PC-9 (cell line): ENCODE measurements around the gene RCBTB1. TPM values are rescaled to one million over a fixed set of nuclear protein-coding genes. Genes with fewer than 3 reads are reported as not detected.

ENCODE experiments used
- BruUV-seq: library from RNA; stranded (reverse); fragments of 400-500 nt; replicated peaks from 2 replicates; lab custom pipeline; 2021; lab: Mats Ljungman, UMichigan
- CTCF ChIA-PET: fragments of 300-600 bp; sonication (Branson Sonifier 250); formaldehyde crosslinking; loops from one replicate; lab custom pipeline; 2022; ENCODE audit warnings: antibody characterized with exemption; lab: Charles Lee
- POLR2A ChIA-PET: fragments of 300-600 bp; sonication (Branson Sonifier 250); formaldehyde crosslinking; loops from one replicate; lab custom pipeline; 2022; ENCODE audit warnings: antibody characterized with exemption; ENCODE audit not compliant: unreplicated experiment; lab: Charles Lee
- DNase-seq, 2 experiments: peaks; one replicate each; pipeline versions ENCODE4 v3.0.0 to v3.0.0-alpha.2; 2015 to 2022; ENCODE audit warnings: mixed read lengths in 1 of 2
- H2AFZ ChIP-seq: fragments of 200-600 bp; sonication (generic); 2 replicates; pipeline ENCODE4 v1.8.1; 2017; ENCODE audit warnings: antibody characterized with exemption
- H3F3A ChIP-seq: fragments of 200-600 bp; sonication (generic); 2 replicates; pipeline ENCODE4 v1.8.1; 2017; ENCODE audit warnings: antibody characterized with exemption, mild to moderate bottlenecking, low read depth; ENCODE audit not compliant: insufficient read depth
- H3K27ac ChIP-seq: fragments of 200-600 bp; sonication (generic); 2 replicates; pipeline ENCODE4 v1.6.1; 2016; ENCODE audit warnings: mixed run types
- H3K27me3 ChIP-seq: fragments of 200-600 bp; sonication (generic); 2 replicates; pipeline ENCODE4 v1.6.1; 2016; ENCODE audit warnings: low read depth, mixed run types; ENCODE audit not compliant: insufficient read depth
- H3K36me3 ChIP-seq: fragments of 200-600 bp; sonication (generic); 2 replicates; pipeline ENCODE4 v1.6.1; 2016; ENCODE audit warnings: low read depth, mixed run types
- H3K4me1 ChIP-seq: fragments of 200-600 bp; sonication (generic); replicated peaks from 2 replicates; pipeline ENCODE4 v1.6.1; 2016; ENCODE audit warnings: mixed run types; ENCODE audit not compliant: insufficient read depth
- H3K4me2 ChIP-seq: fragments of 200-600 bp; sonication (generic); 2 replicates; pipeline ENCODE4 v1.6.1; 2017; ENCODE audit warnings: mixed run types
- H3K4me3 ChIP-seq: fragments of 200-600 bp; sonication (generic); 2 replicates; pipeline ENCODE4 v1.6.1; 2016; ENCODE audit warnings: mixed run types
- H3K79me2 ChIP-seq: fragments of 200-600 bp; sonication (generic); 2 replicates; pipeline ENCODE4 v1.6.1; 2017; ENCODE audit warnings: low read depth, mixed run types
- H3K9me2 ChIP-seq: fragments of 200-600 bp; sonication (generic); 2 replicates; pipeline ENCODE4 v1.8.1; 2017; ENCODE audit warnings: mild to moderate bottlenecking; ENCODE audit not compliant: insufficient read depth
- H3K9me3 ChIP-seq: fragments of 200-600 bp; sonication (generic); 2 replicates; pipeline ENCODE4 v1.8.1; 2016; ENCODE audit warnings: low read depth; ENCODE audit not compliant: insufficient read depth
- H4K20me1 ChIP-seq: fragments of 200-600 bp; sonication (generic); 2 replicates; pipeline ENCODE4 v1.8.1; 2017; ENCODE audit not compliant: insufficient read depth
- CTCF ChIP-seq: fragments of 200-600 bp; sonication (generic); conservative IDR thresholded peaks from 2 replicates; pipeline ENCODE4 v1.6.1; 2017; ENCODE audit warnings: mixed run types, antibody characterized with exemption, mild to moderate bottlenecking, moderate library complexity
- EZH2 ChIP-seq: fragments of 200-600 bp; sonication (generic); IDR thresholded peaks from 2 replicates; pipeline ENCODE4 v1.8.0; 2017; ENCODE audit warnings: antibody characterized with exemption, low read depth
- intact Hi-C: fragments of 100-400 bp; cut with micrococcal nuclease; formaldehyde crosslinking; loops from one replicate; pipeline ENCODE4 v1.10.0; 2022; ENCODE audit not compliant: unreplicated experiment
- total RNA-seq: library from RNA; stranded (reverse); gene quantifications from 2 replicates; pipeline ENCODE4 v1.2.3, GENCODE V29; 2021

Gene RCBTB1
- total RNA-seq, 1 experiment from 2014 or later: 16.1 TPM

DNA sequence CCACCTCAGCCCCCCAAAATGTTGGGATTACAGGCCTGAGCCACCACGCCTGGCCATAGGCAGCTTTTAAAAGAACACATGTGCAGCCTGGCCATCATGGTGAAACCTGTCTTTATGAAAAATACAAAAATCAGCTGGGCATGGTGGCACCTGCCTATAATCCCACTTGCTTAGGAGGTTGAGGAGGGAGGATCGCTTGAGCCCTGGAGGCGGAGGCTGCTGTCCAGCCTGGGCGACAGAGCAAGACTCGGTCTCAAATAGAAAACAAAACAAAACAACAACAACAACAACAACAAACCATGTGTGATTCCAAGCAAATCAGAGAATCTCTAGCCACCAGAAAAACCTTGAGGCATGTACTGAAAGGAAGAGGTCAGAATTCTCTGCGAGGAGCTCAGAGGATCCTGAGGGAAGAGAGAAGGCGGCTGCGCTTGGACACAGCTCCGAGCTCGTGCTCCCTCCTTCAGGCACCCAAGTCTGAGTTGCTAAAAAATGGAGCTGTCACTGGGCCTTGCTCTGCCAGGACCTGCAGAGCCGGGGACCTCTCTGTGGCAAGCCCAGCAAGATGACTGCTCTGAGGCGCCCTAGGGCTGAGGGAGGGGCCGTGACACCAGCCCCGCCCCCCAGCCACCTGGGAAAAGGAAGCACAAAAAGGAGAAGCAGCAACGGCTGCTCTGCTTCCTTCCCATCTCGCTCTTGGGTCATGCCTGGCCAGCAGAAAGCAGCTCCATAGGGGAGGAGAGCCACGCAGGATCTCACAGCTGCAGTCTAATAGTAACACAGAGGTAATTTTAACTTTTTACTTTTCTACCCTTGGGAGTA lies 42.7 kb upstream of the RCBTB1 start, which contains the start of gene ARL11:
ARL11 (plus strand) TSS at position 677 of the 822 bp plus-strand sequence. CDS start 1,941 bp downstream, outside the sequence.
- TF ChIP-seq CTCF (no peak), EZH2 (no peak)
- Histone ChIP-seq H3F3A (no peaks in the 10 kb centered on the region), H3K27ac (no peak within 1 kb of the TSS), H3K79me2 (no peaks in the 10 kb centered on the region), H3K4me3 (no peak within 1 kb of the TSS), H3K4me2 (no peak within 1 kb of the TSS), H3K36me3 (no peaks in the 10 kb centered on the region), H3K9me3 (no peaks in the 10 kb centered on the region), H2AFZ (no peak within 1 kb of the TSS), H3K4me1 (peaks cover 21% of the 10 kb centered on the region), H3K9me2 (no peaks in the 10 kb centered on the region), H3K27me3 (no peaks in the 10 kb centered on the region), H4K20me1 (no peaks in the 10 kb centered on the region)
- POLR2A ChIA-PET: interaction anchor here (0.5 to 0.7 kb wide), 4 partner anchors 164 to 1590 kb away, joined by 3 to 4 read pairs (median 3); partner anchors contain the start of genes CAB39L and SETDB2
- CTCF ChIA-PET: no interaction called here
- no TSS peak for BruUV-seq
- intact Hi-C loops: no loop called here
- peak in 1 of 2 experiments; percentile 83 for DNase-seq

DNA sequence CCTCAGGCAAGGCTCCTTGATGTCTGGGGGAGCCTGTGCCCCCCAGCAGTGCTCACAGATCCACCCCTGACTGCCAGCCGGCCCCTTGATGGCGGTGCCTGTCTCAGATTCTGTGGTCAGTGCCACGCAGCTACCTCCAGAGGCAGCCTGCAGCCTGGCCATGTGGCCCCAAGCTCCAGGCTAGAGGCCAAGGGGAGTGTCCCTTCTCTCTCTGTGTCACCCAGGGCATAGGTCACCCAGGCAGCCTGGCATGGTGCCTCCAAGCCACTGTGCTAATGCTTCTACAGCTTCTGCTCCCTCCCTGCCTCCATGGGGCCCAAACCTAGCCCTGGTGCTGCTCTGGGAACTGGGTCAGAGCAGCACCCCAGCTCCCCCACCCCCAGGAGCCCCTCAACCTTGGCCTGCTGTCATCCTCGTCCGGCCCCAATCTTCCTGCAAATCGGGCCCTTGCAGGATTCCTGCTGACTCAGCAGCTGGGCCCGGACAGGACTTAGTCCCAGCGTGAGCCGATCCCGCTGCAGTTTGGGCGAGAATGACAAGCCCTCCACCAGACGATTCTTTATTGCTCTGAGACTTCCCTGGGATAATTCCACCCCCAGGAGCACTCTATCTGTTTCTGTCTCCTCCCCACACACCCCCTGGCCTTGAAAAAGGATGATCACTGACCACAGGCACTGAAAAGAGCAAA lies 40.2 kb upstream of the RCBTB1 start:
- peak; percentile 63 to 70 for DNase-seq
- no peaks in the 10 kb centered on the region for H3K79me2 ChIP-seq
- no peak overlapping the region for H3K4me3 ChIP-seq
- POLR2A ChIA-PET: interaction anchor here (0.6 to 0.7 kb wide), 2 partner anchors 164 to 456 kb away, joined by 3 read pairs; no protein-coding TSS in a partner anchor
- no peak overlapping the region for H3K27ac ChIP-seq
- H3K4me2 ChIP-seq: peak overlapping the region; percentile 30
- H4K20me1 ChIP-seq: no peaks in the 10 kb centered on the region
- TF ChIP-seq EZH2: no peak
- no peak for TF ChIP-seq CTCF
- H3F3A ChIP-seq: no peaks in the 10 kb centered on the region
- H3K9me2 ChIP-seq: no peaks in the 10 kb centered on the region
- peak overlapping the region; percentile 54; the same call in 1 of the 2 replicates for H2AFZ ChIP-seq
- CTCF ChIA-PET: no interaction called here
- H3K36me3 ChIP-seq: no peaks in the 10 kb centered on the region
- H3K4me1 ChIP-seq: peaks cover 21% of the 10 kb centered on the region
- H3K9me3 ChIP-seq: no peaks in the 10 kb centered on the region
- intact Hi-C loops: no loop called here
- no peaks in the 10 kb centered on the region for H3K27me3 ChIP-seq
- no TSS peak for BruUV-seq

- Histone ChIP-seq H3K9me3 (no peaks in the 10 kb centered on the region), H3K27ac (no peak overlapping the region), H2AFZ (no peak overlapping the region), H3K36me3 (no peaks in the 10 kb centered on the region), H3K9me2 (no peaks in the 10 kb centered on the region), H3K27me3 (no peaks in the 10 kb centered on the region), H3K4me1 (peaks cover 13% of the 10 kb centered on the region), H3K4me3 (no peak overlapping the region), H3F3A (no peaks in the 10 kb centered on the region), H3K4me2 (no peak overlapping the region), H4K20me1 (no peaks in the 10 kb centered on the region), H3K79me2 (no peaks in the 10 kb centered on the region)
- ChIA-PET CTCF (no interaction called here), POLR2A (no interaction called here)
- intact Hi-C loops: no loop called here
- TF ChIP-seq CTCF (no peak), EZH2 (no peak)
- DNase-seq: no peak
- BruUV-seq: no TSS peak
Measured at GRCh38 chr13:49624229-49624628, 38.9 kb upstream of the RCBTB1 start.
